Stimulated activated CD8-positive, alpha-beta memory T cell treated with anti-CD3 and anti-CD28 coated beads, Interleukin-12 subunit alpha, Interleukin-12 subunit beta, amount 100 ng/mL, for 4 hours (primary cell): Measurements from ENCODE around the gene COX19.
"Not testable (repeated sequence)": the region's sequence is repeated elsewhere in the genome, so short reads cannot be mapped to it uniquely, and the experiment has no call there.

ENCODE experiments used
- DNase-seq: peaks from one replicate; pipeline ENCODE4 v3.0.0-alpha.2; 2020; ENCODE audit warnings: low read depth

COX19 gene

GRCh38 chr7:1010226-1010625 is 34.9 kb upstream of the COX19 start:
- no peak for DNase-seq

GRCh38 chr7:1009747-1010146 is 34.4 kb upstream of the COX19 start:
- no peak for DNase-seq

- no peak for DNase-seq
Measured at GRCh38 chr7:1008733-1009363, 33.5 kb upstream of the COX19 start.

GRCh38 chr7:1007901-1008300 is 32.6 kb upstream of the COX19 start:
- DNase-seq = no peak

- DNase-seq = no peak
Measured at GRCh38 chr7:1005303-1005702, 30.0 kb upstream of the COX19 start.

- no peak for DNase-seq
Measured at GRCh38 chr7:1004018-1004852, 28.9 kb upstream of the COX19 start.

GRCh38 chr7:1002445-1002844 is 27.1 kb upstream of the COX19 start:
- not testable (repeated sequence) for DNase-seq

GRCh38 chr7:1002026-1002425 is 26.7 kb upstream of the COX19 start:
- DNase-seq = not testable (repeated sequence)

GRCh38 chr7:1001069-1001770 is 25.9 kb upstream of the COX19 start:
- DNase-seq = not testable (repeated sequence)

GRCh38 chr7:999941-1000935 is 24.9 kb upstream of the COX19 start:
- no peak for DNase-seq

GRCh38 chr7:999149-999879 is 24.0 kb upstream of the COX19 start:
- DNase-seq = no peak

- no peak for DNase-seq
Measured at GRCh38 chr7:997404-998395, 22.4 kb upstream of the COX19 start.

GRCh38 chr7:996079-996872 is 20.9 kb upstream of the COX19 start:
- no peak for DNase-seq

GRCh38 chr7:995571-995970 is 20.2 kb upstream of the COX19 start:
- no peak for DNase-seq

GRCh38 chr7:994592-995308 is 19.4 kb upstream of the COX19 start:
- DNase-seq = no peak

- peak; percentile 83 for DNase-seq
Measured at GRCh38 chr7:992709-993607, 17.6 kb upstream of the COX19 start.
